HG03095 (cell line): ENCODE data around the gene ADAMTSL1.

Experiments
- ATAC-seq: cut with Tn5 transposase; IDR thresholded peaks from one replicate; pipeline ENCODE4 v1.9.1; 2021; ENCODE audit warnings: moderate library complexity; ENCODE audit not compliant: unreplicated experiment

The ADAMTSL1 gene

GRCh38 chr9:18766989-18767550 lies 293.1 kb downstream of the ADAMTSL1 start:
- no peak for ATAC-seq

- peak; percentile 88 for ATAC-seq
Measured at GRCh38 chr9:18768951-18769622, 295.1 kb downstream of the ADAMTSL1 start.

GRCh38 chr9:18770131-18770908 lies 296.4 kb downstream of the ADAMTSL1 start:
- ATAC-seq = no peak

- no peak for ATAC-seq
Measured at GRCh38 chr9:18771011-18771410, 297.1 kb downstream of the ADAMTSL1 start.

- ATAC-seq = no peak
Measured at GRCh38 chr9:18771763-18772162, 297.8 kb downstream of the ADAMTSL1 start.

- no peak for ATAC-seq
Measured at GRCh38 chr9:18775241-18775640, 301.3 kb downstream of the ADAMTSL1 start.

- no peak for ATAC-seq
Measured at GRCh38 chr9:18775930-18776329, 302.0 kb downstream of the ADAMTSL1 start.

GRCh38 chr9:18776836-18777820 lies 303.2 kb downstream of the ADAMTSL1 start:
- no peak for ATAC-seq

- ATAC-seq = no peak
Measured at GRCh38 chr9:18778147-18778546, 304.2 kb downstream of the ADAMTSL1 start.

GRCh38 chr9:18778846-18779245 lies 304.9 kb downstream of the ADAMTSL1 start:
- no peak for ATAC-seq

- ATAC-seq = no peak
Measured at GRCh38 chr9:18783909-18784308, 310.0 kb downstream of the ADAMTSL1 start.

- no peak for ATAC-seq
Measured at GRCh38 chr9:18785604-18786003, 311.7 kb downstream of the ADAMTSL1 start.

GRCh38 chr9:18786196-18786595 lies 312.2 kb downstream of the ADAMTSL1 start:
- ATAC-seq = no peak

GRCh38 chr9:18786911-18787650 lies 313.1 kb downstream of the ADAMTSL1 start:
- ATAC-seq = no peak

GRCh38 chr9:18788256-18788655 lies 314.3 kb downstream of the ADAMTSL1 start:
- ATAC-seq = no peak

- no peak for ATAC-seq
Measured at GRCh38 chr9:18791074-18791473, 317.1 kb downstream of the ADAMTSL1 start.

GRCh38 chr9:18793122-18793521 lies 319.2 kb downstream of the ADAMTSL1 start:
- ATAC-seq = no peak

GRCh38 chr9:18795947-18796671 lies 322.2 kb downstream of the ADAMTSL1 start:
- no peak for ATAC-seq

- no peak for ATAC-seq
Measured at GRCh38 chr9:18796696-18797270, 322.8 kb downstream of the ADAMTSL1 start.
